Measurements from ENCODE around the gene ERBB4. TPM values are rescaled to one million over a fixed set of nuclear protein-coding genes. Genes with fewer than 3 reads are reported as not detected.

ERBB4 gene
- total and polyA plus RNA-seq, 2 of the 8 experiments (the other 6 are each of a cell fraction or from before 2014, with no cell fraction given), result 0.34 to 1.3 TPM

DNA sequence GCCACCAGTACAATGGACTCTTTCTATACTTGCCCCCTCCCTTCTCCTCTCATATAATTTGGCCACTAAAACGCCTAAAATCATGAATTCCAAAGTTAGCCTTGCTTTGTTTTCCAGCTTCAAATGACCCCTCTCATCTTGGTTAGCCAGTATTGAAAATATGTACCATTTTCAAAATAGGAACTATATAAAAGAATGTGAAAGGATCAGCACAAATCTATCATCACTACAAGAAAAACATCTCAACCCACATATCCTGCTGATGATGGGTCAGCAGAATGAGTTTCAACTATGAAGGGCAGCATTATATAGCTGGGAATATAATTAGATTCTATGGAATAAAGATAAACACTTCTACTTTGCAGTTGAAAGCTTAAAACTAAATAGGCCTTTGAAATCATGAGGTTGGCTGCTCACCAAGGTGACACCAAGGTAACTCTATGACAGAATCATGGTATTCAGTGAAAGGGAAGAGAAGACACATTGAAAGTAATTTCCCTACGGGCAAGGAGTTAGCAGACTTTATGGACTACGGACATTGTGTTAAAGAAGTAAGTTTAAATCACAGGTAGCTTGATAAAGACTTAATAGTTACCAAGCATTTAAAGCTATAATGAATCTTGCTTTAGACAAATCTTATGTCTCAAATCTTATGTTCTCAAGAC lies 1109.2 kb downstream of the ERBB4 start (continued):
- TF ChIP-seq, protein P1, sequence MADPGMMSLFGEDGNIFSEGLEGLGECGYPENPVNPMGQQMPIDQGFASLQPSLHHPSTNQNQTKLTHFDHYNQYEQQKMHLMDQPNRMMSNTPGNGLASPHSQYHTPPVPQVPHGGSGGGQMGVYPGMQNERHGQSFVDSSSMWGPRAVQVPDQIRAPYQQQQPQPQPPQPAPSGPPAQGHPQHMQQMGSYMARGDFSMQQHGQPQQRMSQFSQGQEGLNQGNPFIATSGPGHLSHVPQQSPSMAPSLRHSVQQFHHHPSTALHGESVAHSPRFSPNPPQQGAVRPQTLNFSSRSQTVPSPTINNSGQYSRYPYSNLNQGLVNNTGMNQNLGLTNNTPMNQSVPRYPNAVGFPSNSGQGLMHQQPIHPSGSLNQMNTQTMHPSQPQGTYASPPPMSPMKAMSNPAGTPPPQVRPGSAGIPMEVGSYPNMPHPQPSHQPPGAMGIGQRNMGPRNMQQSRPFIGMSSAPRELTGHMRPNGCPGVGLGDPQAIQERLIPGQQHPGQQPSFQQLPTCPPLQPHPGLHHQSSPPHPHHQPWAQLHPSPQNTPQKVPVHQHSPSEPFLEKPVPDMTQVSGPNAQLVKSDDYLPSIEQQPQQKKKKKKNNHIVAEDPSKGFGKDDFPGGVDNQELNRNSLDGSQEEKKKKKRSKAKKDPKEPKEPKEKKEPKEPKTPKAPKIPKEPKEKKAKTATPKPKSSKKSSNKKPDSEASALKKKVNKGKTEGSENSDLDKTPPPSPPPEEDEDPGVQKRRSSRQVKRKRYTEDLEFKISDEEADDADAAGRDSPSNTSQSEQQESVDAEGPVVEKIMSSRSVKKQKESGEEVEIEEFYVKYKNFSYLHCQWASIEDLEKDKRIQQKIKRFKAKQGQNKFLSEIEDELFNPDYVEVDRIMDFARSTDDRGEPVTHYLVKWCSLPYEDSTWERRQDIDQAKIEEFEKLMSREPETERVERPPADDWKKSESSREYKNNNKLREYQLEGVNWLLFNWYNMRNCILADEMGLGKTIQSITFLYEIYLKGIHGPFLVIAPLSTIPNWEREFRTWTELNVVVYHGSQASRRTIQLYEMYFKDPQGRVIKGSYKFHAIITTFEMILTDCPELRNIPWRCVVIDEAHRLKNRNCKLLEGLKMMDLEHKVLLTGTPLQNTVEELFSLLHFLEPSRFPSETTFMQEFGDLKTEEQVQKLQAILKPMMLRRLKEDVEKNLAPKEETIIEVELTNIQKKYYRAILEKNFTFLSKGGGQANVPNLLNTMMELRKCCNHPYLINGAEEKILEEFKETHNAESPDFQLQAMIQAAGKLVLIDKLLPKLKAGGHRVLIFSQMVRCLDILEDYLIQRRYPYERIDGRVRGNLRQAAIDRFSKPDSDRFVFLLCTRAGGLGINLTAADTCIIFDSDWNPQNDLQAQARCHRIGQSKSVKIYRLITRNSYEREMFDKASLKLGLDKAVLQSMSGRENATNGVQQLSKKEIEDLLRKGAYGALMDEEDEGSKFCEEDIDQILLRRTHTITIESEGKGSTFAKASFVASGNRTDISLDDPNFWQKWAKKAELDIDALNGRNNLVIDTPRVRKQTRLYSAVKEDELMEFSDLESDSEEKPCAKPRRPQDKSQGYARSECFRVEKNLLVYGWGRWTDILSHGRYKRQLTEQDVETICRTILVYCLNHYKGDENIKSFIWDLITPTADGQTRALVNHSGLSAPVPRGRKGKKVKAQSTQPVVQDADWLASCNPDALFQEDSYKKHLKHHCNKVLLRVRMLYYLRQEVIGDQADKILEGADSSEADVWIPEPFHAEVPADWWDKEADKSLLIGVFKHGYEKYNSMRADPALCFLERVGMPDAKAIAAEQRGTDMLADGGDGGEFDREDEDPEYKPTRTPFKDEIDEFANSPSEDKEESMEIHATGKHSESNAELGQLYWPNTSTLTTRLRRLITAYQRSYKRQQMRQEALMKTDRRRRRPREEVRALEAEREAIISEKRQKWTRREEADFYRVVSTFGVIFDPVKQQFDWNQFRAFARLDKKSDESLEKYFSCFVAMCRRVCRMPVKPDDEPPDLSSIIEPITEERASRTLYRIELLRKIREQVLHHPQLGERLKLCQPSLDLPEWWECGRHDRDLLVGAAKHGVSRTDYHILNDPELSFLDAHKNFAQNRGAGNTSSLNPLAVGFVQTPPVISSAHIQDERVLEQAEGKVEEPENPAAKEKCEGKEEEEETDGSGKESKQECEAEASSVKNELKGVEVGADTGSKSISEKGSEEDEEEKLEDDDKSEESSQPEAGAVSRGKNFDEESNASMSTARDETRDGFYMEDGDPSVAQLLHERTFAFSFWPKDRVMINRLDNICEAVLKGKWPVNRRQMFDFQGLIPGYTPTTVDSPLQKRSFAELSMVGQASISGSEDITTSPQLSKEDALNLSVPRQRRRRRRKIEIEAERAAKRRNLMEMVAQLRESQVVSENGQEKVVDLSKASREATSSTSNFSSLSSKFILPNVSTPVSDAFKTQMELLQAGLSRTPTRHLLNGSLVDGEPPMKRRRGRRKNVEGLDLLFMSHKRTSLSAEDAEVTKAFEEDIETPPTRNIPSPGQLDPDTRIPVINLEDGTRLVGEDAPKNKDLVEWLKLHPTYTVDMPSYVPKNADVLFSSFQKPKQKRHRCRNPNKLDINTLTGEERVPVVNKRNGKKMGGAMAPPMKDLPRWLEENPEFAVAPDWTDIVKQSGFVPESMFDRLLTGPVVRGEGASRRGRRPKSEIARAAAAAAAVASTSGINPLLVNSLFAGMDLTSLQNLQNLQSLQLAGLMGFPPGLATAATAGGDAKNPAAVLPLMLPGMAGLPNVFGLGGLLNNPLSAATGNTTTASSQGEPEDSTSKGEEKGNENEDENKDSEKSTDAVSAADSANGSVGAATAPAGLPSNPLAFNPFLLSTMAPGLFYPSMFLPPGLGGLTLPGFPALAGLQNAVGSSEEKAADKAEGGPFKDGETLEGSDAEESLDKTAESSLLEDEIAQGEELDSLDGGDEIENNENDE (IDR thresholded peaks at IDR 0.05; ENCODE audit: insufficient replicate concordance, low read length), result no peak
- TF ChIP-seq KDM5A (IDR thresholded peaks at IDR 0.05; ENCODE audit: low read length) (no peak), SIX5 (IDR thresholded peaks at IDR 0.05; ENCODE audit: low read depth, low read length) (no peak), KDM1A (IDR thresholded peaks at IDR 0.05; ENCODE audit: borderline replicate concordance, low read length) (no peak)
